Loucy (cell line): Measurements from ENCODE around the gene ATAD3C.

ENCODE experiments used
- EZH2phosphoT487 ChIP-seq: fragments of 200-600 bp; IDR thresholded peaks from 2 replicates; pipeline ENCODE4 v1.6.1; 2018; ENCODE audit warnings: antibody characterized with exemption, mild to moderate bottlenecking, moderate library complexity, borderline replicate concordance
- TF ChIP-seq, protein P1 (sequence below): fragments of 200-600 bp; sonication (generic); conservative IDR thresholded peaks from 2 replicates; pipeline ENCODE4 v1.5.1; 2014; ENCODE audit warnings: mild to moderate bottlenecking, antibody characterized with exemption, low read length

DNA sequence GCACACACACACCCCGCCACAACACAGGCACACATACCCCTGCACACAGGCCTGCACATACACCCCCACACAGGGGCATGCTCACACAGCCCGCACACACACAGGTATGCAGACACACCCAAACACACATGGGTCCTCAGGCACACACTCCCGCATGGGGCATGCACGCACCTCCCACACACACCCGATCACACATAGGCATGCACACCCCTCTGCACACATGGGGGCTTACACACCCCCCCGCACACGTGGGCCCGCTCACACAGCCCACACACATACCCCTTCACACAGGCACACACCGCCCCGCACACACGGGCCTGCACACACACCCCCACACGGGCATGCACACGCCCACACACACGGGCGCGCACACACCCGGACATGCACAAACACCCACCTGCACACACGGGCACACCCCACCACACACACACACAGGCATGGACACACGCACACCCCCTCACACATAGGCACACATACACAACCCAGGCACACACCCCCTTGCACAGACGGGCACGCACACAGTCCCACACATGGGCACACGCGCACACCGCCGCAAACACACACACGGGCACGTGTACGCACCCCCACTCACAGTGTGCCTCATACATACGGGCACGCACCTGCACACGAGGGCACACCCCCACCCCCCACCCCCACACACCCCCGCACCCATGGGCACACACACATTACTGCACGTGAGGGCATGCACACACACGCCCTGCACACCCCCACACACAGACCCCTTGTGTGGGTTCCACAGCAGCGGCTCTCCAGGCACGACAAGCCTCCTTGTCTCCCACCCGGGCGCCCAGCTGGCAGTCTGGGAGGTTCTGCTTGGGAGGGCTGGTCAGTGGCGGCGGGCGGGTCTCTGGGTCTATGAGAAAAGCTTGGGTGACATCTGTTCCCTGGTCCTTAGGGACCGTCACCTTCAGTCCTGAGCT lies 30.3 kb downstream of the ATAD3C start:
- TF ChIP-seq, protein P1, sequence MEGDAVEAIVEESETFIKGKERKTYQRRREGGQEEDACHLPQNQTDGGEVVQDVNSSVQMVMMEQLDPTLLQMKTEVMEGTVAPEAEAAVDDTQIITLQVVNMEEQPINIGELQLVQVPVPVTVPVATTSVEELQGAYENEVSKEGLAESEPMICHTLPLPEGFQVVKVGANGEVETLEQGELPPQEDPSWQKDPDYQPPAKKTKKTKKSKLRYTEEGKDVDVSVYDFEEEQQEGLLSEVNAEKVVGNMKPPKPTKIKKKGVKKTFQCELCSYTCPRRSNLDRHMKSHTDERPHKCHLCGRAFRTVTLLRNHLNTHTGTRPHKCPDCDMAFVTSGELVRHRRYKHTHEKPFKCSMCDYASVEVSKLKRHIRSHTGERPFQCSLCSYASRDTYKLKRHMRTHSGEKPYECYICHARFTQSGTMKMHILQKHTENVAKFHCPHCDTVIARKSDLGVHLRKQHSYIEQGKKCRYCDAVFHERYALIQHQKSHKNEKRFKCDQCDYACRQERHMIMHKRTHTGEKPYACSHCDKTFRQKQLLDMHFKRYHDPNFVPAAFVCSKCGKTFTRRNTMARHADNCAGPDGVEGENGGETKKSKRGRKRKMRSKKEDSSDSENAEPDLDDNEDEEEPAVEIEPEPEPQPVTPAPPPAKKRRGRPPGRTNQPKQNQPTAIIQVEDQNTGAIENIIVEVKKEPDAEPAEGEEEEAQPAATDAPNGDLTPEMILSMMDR: no peak
- TF ChIP-seq EZH2phosphoT487: no peak
